Body of pancreas (tissue), 4 donors: Measurements from ENCODE around the gene TFCP2L1.
"Not testable (repeated sequence)": the region's sequence is repeated elsewhere in the genome, so short reads cannot be mapped to it uniquely, and the experiment has no call there.

Source experiments
- CTCF ChIP-seq, 7 experiments: fragments of 450-650 bp in 4 of 7; fragments of 200-600 bp in 3 of 7; sonication (generic) in 3 of 7; IDR thresholded peaks; one replicate each; pipeline ENCODE4 v1.5.1; 2016 to 2019; ENCODE audit warnings: antibody characterized with exemption in 7 of 7
- POLR2A ChIP-seq, 3 donors: fragments of 450-650 bp; IDR thresholded peaks; one replicate each; pipeline ENCODE4 v1.6.1; 2016; ENCODE audit warnings: antibody characterized with exemption in 3 of 3, mild to moderate bottlenecking in 2 of 3

- not testable (repeated sequence) for TF ChIP-seq POLR2A, CTCF (IDR thresholded peaks at IDR 0.05)
These were observed 28.7 kb upstream of the TFCP2L1 start for GRCh38 chr2:121313701-121314100.
